Keratinocyte (primary cell): ENCODE results near the gene DOCK3. TPM values are rescaled to one million over a fixed set of nuclear protein-coding genes. Genes with fewer than 3 reads are reported as not detected.

ENCODE experiments used
- DNase-seq: peaks from one replicate; pipeline ENCODE4 v3.0.0-alpha.2; 2011; ENCODE audit warnings: low read depth, missing footprints, low spot score
- FAIRE-seq: peaks from 2 replicates; lab custom pipeline; 2011; peaks lifted over from hg19 to GRCh38; lab: Jason Lieb, UNC
- H2AFZ ChIP-seq: 2 replicates; pipeline ENCODE4 v1.6.0; 2012; ENCODE audit warnings: low read length, control low read depth, inconsistent platforms; ENCODE audit not compliant: control insufficient read depth
- H3K27ac ChIP-seq: 2 replicates; pipeline ENCODE4 v1.5.1; 2011; ENCODE audit warnings: low read length; ENCODE audit not compliant: control insufficient read depth, insufficient read depth
- H3K27me3 ChIP-seq: 3 replicates; pipeline ENCODE4 v1.6.0; 2011; ENCODE audit warnings: low read length; ENCODE audit not compliant: control insufficient read depth, insufficient read depth; ENCODE audit errors: extremely low read depth
- H3K36me3 ChIP-seq, 2 experiments: 2 replicates in 1 of 2; 3 replicates in 1 of 2; pipeline ENCODE4 v1.5.1; 2011; ENCODE audit warnings: low read length in 2 of 2, mild to moderate bottlenecking in 1 of 2; ENCODE audit not compliant: control insufficient read depth in 2 of 2, insufficient read depth in 2 of 2; ENCODE audit errors: extremely low read depth in 1 of 2
- H3K4me1 ChIP-seq: 3 replicates; pipeline ENCODE4 v1.5.1; 2011; ENCODE audit warnings: low read length; ENCODE audit not compliant: control insufficient read depth, insufficient read depth; ENCODE audit errors: extremely low read depth
- H3K4me2 ChIP-seq: 3 replicates; pipeline ENCODE4 v1.6.0; 2011; ENCODE audit warnings: low read depth, low read length; ENCODE audit not compliant: control insufficient read depth, insufficient read depth; ENCODE audit errors: extremely low read depth
- H3K4me3 ChIP-seq, 3 experiments: fragments of 200-600 bp in 1 of 3; sonication (generic) in 1 of 3; 2 replicates in 2 of 3; 3 replicates in 1 of 3; pipeline ENCODE4 v1.5.1; 2011 to 2016; ENCODE audit warnings: low read length in 3 of 3, mild to moderate bottlenecking in 3 of 3, control low read depth in 2 of 3, inconsistent platforms in 1 of 3, low read depth in 1 of 3, mixed read lengths in 1 of 3, mixed run types in 1 of 3, moderate library complexity in 1 of 3; ENCODE audit not compliant: control insufficient read depth in 2 of 3, insufficient read depth in 2 of 3; ENCODE audit errors: extremely low read depth in 1 of 3
- H3K79me2 ChIP-seq: 2 replicates; pipeline ENCODE4 v1.6.0; 2012; ENCODE audit warnings: low read length; ENCODE audit not compliant: control insufficient read depth, insufficient read depth
- H3K9ac ChIP-seq: 3 replicates; pipeline ENCODE4 v1.6.0; 2011; ENCODE audit warnings: low read length; ENCODE audit not compliant: control insufficient read depth, insufficient read depth; ENCODE audit errors: extremely low read depth
- H3K9me1 ChIP-seq: 3 replicates; pipeline ENCODE4 v1.6.0; 2011; ENCODE audit warnings: low read length; ENCODE audit not compliant: control insufficient read depth, insufficient read depth; ENCODE audit errors: extremely low read depth
- H3K9me3 ChIP-seq: 2 replicates; pipeline ENCODE4 v1.5.1; 2012; ENCODE audit warnings: low read depth, low read length; ENCODE audit not compliant: control insufficient read depth
- H4K20me1 ChIP-seq: 3 replicates; pipeline ENCODE4 v1.6.0; 2011; ENCODE audit warnings: low read length; ENCODE audit not compliant: control insufficient read depth, insufficient read depth; ENCODE audit errors: extremely low read depth
- EZH2 ChIP-seq: IDR thresholded peaks from one replicate; pipeline ENCODE4 v1.6.1; 2012; ENCODE audit warnings: inconsistent platforms, mild to moderate bottlenecking, low read length, moderate library complexity
- dilution Hi-C: fragments of 300-500 bp; cut with MboI; formaldehyde crosslinking; loops from one replicate; pipeline ENCODE4 v1.7.0; 2020; ENCODE audit warnings: low sequenced_read_pairs; ENCODE audit not compliant: extremely low pct_ligation_motif_present
- polyA plus RNA-seq, 5 experiments: library from polyadenylated mRNA; depleted of rRNA in 3 of 5; stranded (reverse) in 3 of 5; stranded (forward) in 1 of 5; unstranded in 1 of 5; fragments of >200 nt; gene quantifications; 1 replicate in 1 of 5; 2 replicates in 3 of 5; 3 replicates in 1 of 5; pipeline versions ENCODE4 v1.2.1 to v1.2.3, GENCODE V29; 2011 to 2012; ENCODE audit warnings: missing spikeins in 2 of 5, low read depth in 1 of 5, low replicate concordance in 1 of 5
- TF ChIP-seq, protein P1 (sequence below), 3 experiments: IDR thresholded peaks in 1 of 3; conservative IDR thresholded peaks in 1 of 3; optimal IDR thresholded peaks in 1 of 3; 2 replicates in 2 of 3; 3 replicates in 1 of 3; pipeline versions ENCODE3 to v1.5.1; 2011; ENCODE audit warnings: low read length in 3 of 3, mild to moderate bottlenecking in 3 of 3, moderate library complexity in 2 of 3, control low read depth in 1 of 3, inconsistent platforms in 1 of 3; ENCODE audit not compliant: insufficient read depth in 2 of 3; ENCODE audit errors: extremely low read depth in 1 of 3

Gene DOCK3
- polyA plus RNA-seq, 1 donor (not counting 4 experiments of a cell fraction or from before 2014, with no cell fraction given), result 0.10 TPM

DNA sequence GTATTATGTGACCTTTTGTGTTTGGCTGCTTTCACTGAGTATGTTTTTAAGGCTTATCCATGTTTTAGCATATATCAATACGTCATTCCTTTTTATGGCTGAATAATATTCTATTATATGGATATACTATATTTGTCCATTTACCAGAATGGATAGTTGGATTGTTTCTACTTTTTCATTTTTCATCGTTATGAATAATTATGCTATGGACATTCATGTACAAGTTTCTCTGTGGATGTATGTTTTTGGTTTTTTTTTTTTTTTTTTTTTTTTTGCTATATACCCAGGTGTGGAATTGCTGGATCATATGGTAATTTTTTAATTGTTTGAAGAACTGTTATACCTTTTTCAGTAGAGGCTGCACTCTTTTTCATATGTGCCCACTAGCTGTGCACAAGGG is 23.5 kb downstream of the DOCK3 start:
- Histone ChIP-seq H3K4me1 (no peaks in the 10 kb centered on the region), H3K9me3 (no peaks in the 10 kb centered on the region), H3K79me2 (no peaks in the 10 kb centered on the region), H3K4me2 (no peak overlapping the region), H2AFZ (no peak overlapping the region), H3K27me3 (no peaks in the 10 kb centered on the region), H3K9me1 (no peaks in the 10 kb centered on the region), H4K20me1 (no peaks in the 10 kb centered on the region), H3K9ac (no peak overlapping the region), H3K27ac (no peak overlapping the region), H3K36me3 (no peaks in the 10 kb centered on the region), H3K4me3 (no peak overlapping the region)
- FAIRE-seq, result no peak
- TF ChIP-seq EZH2, result no peak
- TF ChIP-seq, protein P1, sequence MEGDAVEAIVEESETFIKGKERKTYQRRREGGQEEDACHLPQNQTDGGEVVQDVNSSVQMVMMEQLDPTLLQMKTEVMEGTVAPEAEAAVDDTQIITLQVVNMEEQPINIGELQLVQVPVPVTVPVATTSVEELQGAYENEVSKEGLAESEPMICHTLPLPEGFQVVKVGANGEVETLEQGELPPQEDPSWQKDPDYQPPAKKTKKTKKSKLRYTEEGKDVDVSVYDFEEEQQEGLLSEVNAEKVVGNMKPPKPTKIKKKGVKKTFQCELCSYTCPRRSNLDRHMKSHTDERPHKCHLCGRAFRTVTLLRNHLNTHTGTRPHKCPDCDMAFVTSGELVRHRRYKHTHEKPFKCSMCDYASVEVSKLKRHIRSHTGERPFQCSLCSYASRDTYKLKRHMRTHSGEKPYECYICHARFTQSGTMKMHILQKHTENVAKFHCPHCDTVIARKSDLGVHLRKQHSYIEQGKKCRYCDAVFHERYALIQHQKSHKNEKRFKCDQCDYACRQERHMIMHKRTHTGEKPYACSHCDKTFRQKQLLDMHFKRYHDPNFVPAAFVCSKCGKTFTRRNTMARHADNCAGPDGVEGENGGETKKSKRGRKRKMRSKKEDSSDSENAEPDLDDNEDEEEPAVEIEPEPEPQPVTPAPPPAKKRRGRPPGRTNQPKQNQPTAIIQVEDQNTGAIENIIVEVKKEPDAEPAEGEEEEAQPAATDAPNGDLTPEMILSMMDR (optimal IDR thresholded peaks at IDR 0.05 in 1 of 3, IDR thresholded peaks at IDR 0.05 in 1 of 3, conservative IDR thresholded peaks at IDR 0.05 in 1 of 3; ENCODE audit: extremely low read depth in 1 of 3, insufficient read depth in 2 of 3, low read length in 3 of 3), result no peak
- dilution Hi-C loops, result no loop called here
- DNase-seq, result no peak

DNA sequence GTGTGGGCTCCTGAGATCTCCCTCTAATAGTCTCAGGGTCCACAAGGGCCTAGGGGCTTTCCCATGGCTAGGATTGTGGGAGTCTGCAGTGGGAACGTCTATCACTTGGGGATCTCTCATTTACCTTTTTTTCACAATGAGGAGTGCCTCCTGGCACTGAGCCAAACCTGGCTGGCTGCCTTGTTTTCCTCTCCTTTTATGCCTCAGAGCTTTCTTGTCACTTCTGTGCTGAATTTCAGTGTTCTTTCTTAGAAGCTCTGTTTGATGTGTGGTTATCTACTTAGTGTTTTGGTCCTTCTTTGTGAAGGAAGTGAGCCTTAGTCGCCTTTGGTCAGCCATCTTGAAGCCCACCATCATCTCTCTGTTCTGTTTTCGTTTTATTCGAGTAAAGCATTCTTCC is 33.9 kb downstream of the DOCK3 start:
- no peak overlapping the region for H2AFZ ChIP-seq
- no peaks in the 10 kb centered on the region for H3K79me2 ChIP-seq
- H3K4me3 ChIP-seq, result no peak overlapping the region
- H3K36me3 ChIP-seq, result no peaks in the 10 kb centered on the region
- DNase-seq (no peak), FAIRE-seq (no peak)
- dilution Hi-C loops, result no loop called here
- no peaks in the 10 kb centered on the region for H3K9me1 ChIP-seq
- no peaks in the 10 kb centered on the region for H4K20me1 ChIP-seq
- no peak overlapping the region for H3K27ac ChIP-seq
- H3K27me3 ChIP-seq, result no peaks in the 10 kb centered on the region
- H3K9me3 ChIP-seq, result no peaks in the 10 kb centered on the region
- H3K4me1 ChIP-seq, result no peaks in the 10 kb centered on the region
- H3K4me2 ChIP-seq, result no peak overlapping the region
- no peak overlapping the region for H3K9ac ChIP-seq
- TF ChIP-seq EZH2, result no peak
- TF ChIP-seq, protein P1 (optimal IDR thresholded peaks at IDR 0.05 in 1 of 3, IDR thresholded peaks at IDR 0.05 in 1 of 3, conservative IDR thresholded peaks at IDR 0.05 in 1 of 3; ENCODE audit: extremely low read depth in 1 of 3, insufficient read depth in 2 of 3, low read length in 3 of 3), result no peak
